HEK293T (cell line): ENCODE data around the gene PRDM4.
"Not testable (repeated sequence)": the region's sequence is repeated elsewhere in the genome, so short reads cannot be mapped to it uniquely, and the experiment has no call there.

Experiments
- CTCF ChIA-PET: fragments of 350-600 bp; formaldehyde crosslinking; extraction: SDS; loops from one replicate; lab custom pipeline; 2021; ENCODE audit warnings: antibody characterized with exemption, inconsistent platforms; lab: Yijun Ruan, JAX
- POLR2A ChIA-PET: fragments of 350-600 bp; formaldehyde crosslinking; extraction: SDS; loops from one replicate; lab custom pipeline; 2020; ENCODE audit warnings: antibody characterized with exemption, inconsistent platforms; lab: Yijun Ruan, JAX
- DNase-seq: peaks from one replicate; pipeline ENCODE4 v3.0.0; 2012; ENCODE audit warnings: mixed read lengths; ENCODE audit errors: extremely low spot score
- ARNT ChIP-seq: fragments of 450-650 bp; IDR thresholded peaks from 2 replicates; pipeline ENCODE4 v1.6.1; 2017; ENCODE audit warnings: mild to moderate bottlenecking
- BHLHE40 ChIP-seq: fragments of 450-650 bp; IDR thresholded peaks from 2 replicates; pipeline ENCODE4 v1.6.1; 2016; ENCODE audit warnings: mild to moderate bottlenecking, moderate library complexity, borderline replicate concordance
- CTBP1 ChIP-seq: fragments of 450-650 bp; IDR thresholded peaks from 2 replicates; pipeline ENCODE4 v1.6.1; 2016; ENCODE audit warnings: borderline replicate concordance
- ELF4 ChIP-seq: fragments of 450-650 bp; IDR thresholded peaks from 2 replicates; pipeline ENCODE4 v1.6.1; 2017; ENCODE audit warnings: antibody characterized with exemption
- FOXA1 ChIP-seq: fragments of 450-650 bp; IDR thresholded peaks from 2 replicates; pipeline ENCODE4 v1.6.1; 2016; ENCODE audit warnings: mild to moderate bottlenecking
- FOXK2 ChIP-seq: fragments of 450-650 bp; IDR thresholded peaks from 2 replicates; pipeline ENCODE4 v1.6.1; 2016; ENCODE audit warnings: mild to moderate bottlenecking
- FOXM1 ChIP-seq: fragments of 450-650 bp; IDR thresholded peaks from 2 replicates; pipeline ENCODE4 v1.6.1; 2017; ENCODE audit warnings: mild to moderate bottlenecking, borderline replicate concordance
- HDGF ChIP-seq: fragments of 450-650 bp; IDR thresholded peaks from 2 replicates; pipeline ENCODE4 v1.6.1; 2017; ENCODE audit warnings: antibody characterized with exemption, borderline replicate concordance
- L3MBTL2 ChIP-seq: fragments of 450-650 bp; conservative IDR thresholded peaks from 2 replicates; pipeline ENCODE4 v1.6.1; 2016; ENCODE audit warnings: mild to moderate bottlenecking
- LEF1 ChIP-seq: fragments of 450-650 bp; IDR thresholded peaks from 2 replicates; pipeline ENCODE4 v1.6.1; 2017; ENCODE audit warnings: mild to moderate bottlenecking, borderline replicate concordance
- NFRKB ChIP-seq: fragments of 450-650 bp; IDR thresholded peaks from 2 replicates; pipeline ENCODE4 v1.6.1; 2016; ENCODE audit warnings: mild to moderate bottlenecking, moderate library complexity
- SP1 ChIP-seq: fragments of 450-650 bp; IDR thresholded peaks from 2 replicates; pipeline ENCODE4 v1.6.1; 2017
- SUZ12 ChIP-seq: fragments of 450-650 bp; IDR thresholded peaks from 2 replicates; pipeline ENCODE4 v1.6.1; 2016; ENCODE audit warnings: mild to moderate bottlenecking
- TARDBP ChIP-seq: fragments of 450-650 bp; IDR thresholded peaks from 2 replicates; pipeline ENCODE4 v1.6.1; 2016
- ZNF384 ChIP-seq: fragments of 450-650 bp; IDR thresholded peaks from 2 replicates; pipeline ENCODE4 v1.6.1; 2016
- TF ChIP-seq, protein P1 (sequence below): fragments of 450-650 bp; IDR thresholded peaks from 2 replicates; pipeline ENCODE4 v1.6.1; 2016

Gene PRDM4

DNA sequence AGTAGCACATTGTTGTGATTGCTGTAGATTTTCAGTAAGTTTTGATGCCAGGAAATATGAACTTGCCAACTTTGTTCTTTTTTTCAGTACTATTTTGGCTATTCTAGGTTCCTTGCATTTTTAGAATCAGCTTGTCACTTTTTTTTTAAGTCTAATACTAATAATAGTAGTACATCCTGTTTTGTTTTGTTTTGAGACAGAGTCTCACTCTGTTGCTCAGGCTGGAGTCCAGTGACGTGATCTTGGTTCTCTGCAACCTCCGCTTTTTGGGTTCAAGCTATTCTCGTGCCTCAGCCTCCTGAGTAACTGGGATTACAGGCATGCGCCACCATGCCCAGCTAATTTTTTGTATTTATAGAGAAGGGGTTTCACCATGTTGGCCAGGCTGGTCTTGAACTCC lies 58.8 kb downstream of the PRDM4 start:
- POLR2A ChIA-PET, result no interaction called here
- DNase-seq, result no peak
- CTCF ChIA-PET, result no interaction called here
- TF ChIP-seq ZNF384, result no peak
- TF ChIP-seq BHLHE40, result no peak
- no peak for TF ChIP-seq TARDBP
- TF ChIP-seq FOXM1, result no peak
- TF ChIP-seq L3MBTL2, result no peak

- peak; percentile 77 for TF ChIP-seq ZNF384
- DNase-seq, POLR2A ChIA-PET: not testable (repeated sequence)
- CTCF ChIA-PET, result interaction anchor here (1.1 to 1.2 kb wide), 2 partner anchors 17 to 20 kb away, joined by 3 to 4 read pairs; no protein-coding TSS in a partner anchor
These were observed 65.2 kb downstream of the PRDM4 start for GRCh38 chr12:107695772-107696171.

DNA sequence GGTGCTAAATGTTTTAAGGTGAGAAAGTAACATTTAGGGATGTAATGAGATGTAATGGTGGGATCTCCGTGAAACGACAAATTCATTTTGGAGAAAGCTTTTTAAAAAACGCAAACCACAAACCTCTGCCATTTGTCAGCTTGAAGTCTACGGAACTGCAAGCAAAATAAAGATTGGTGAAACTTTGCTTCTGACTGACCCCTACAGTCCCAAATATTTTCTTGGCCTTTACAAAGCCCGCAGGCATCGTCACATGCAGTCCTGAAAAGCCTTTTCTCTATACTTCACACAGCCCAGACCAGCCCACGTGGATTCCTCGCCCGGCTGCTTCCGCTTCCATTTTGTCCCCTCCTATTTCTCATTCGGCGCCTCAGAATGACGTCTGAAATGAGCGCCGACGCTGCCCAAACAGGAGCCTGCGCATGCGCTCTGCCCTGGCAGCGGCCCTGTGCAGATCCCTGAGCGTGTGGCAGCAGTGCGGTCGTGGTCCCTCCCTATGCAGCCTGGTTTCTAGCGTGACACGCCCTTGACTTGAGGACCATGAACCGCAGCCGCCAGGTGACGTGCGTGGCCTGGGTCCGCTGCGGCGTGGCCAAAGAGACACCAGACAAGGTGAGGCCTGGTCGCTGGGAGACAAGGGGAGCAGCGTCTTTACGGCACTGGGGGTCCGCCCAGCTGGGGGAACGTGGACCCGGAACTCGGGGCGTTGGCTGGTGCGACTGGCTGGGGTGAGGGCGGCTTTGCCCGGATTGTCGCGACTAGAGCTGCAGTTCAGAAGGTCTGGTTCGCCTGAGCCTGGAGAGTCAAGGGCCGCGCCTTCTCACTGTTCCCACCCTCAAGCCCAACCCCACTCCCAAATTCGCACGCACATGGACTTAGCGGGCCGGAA lies 75.3 kb downstream of the PRDM4 start, which contains the start of gene PWP1:
Gene PWP1, plus strand, starts transcription at position 440 of the 889 bp plus-strand sequence. Its CDS starts 101 bp downstream, at position 541.
- peak; percentile 97 for DNase-seq
- ChIA-PET CTCF (interaction anchor here (1.0 kb wide), 1 partner anchor 15 kb away, joined by 3 read pairs; no protein-coding TSS in a partner anchor), POLR2A (interaction anchor here (1.0 to 1.1 kb wide), 2 partner anchors 218 to 586 kb away, joined by 3 read pairs; no protein-coding TSS in a partner anchor)
- TF ChIP-seq L3MBTL2 (peak; percentile 96), FOXK2 (no peak), HDGF (no peak), NFRKB (peak; percentile 90), CTBP1 (no peak), ELF4 (peak; percentile 61), FOXM1 (no peak), TARDBP (no peak)

GRCh38 chr12:107684990-107685359 lies 76.0 kb downstream of the PRDM4 start:
- no peak for TF ChIP-seq TARDBP
- no peak for TF ChIP-seq ZNF384
- TF ChIP-seq, protein P1, sequence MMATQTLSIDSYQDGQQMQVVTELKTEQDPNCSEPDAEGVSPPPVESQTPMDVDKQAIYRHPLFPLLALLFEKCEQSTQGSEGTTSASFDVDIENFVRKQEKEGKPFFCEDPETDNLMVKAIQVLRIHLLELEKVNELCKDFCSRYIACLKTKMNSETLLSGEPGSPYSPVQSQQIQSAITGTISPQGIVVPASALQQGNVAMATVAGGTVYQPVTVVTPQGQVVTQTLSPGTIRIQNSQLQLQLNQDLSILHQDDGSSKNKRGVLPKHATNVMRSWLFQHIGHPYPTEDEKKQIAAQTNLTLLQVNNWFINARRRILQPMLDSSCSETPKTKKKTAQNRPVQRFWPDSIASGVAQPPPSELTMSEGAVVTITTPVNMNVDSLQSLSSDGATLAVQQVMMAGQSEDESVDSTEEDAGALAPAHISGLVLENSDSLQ, result no peak
- TF ChIP-seq ARNT, result no peak
- no peak for TF ChIP-seq HDGF
- no peak for TF ChIP-seq FOXA1
- TF ChIP-seq SP1, result no peak
- no peak for TF ChIP-seq LEF1
- no peak for TF ChIP-seq FOXK2
- TF ChIP-seq CTBP1, result no peak
- no peak for TF ChIP-seq SUZ12
- TF ChIP-seq ELF4, result no peak
- no peak for TF ChIP-seq L3MBTL2
- TF ChIP-seq NFRKB, result no peak
- no peak for TF ChIP-seq FOXM1
- no peak for TF ChIP-seq BHLHE40
- peak; percentile 36 for DNase-seq
- ChIA-PET POLR2A (interaction anchor here (1.0 to 1.1 kb wide), 2 partner anchors 219 to 586 kb away, joined by 3 read pairs; no protein-coding TSS in a partner anchor), CTCF (no interaction called here)

DNA sequence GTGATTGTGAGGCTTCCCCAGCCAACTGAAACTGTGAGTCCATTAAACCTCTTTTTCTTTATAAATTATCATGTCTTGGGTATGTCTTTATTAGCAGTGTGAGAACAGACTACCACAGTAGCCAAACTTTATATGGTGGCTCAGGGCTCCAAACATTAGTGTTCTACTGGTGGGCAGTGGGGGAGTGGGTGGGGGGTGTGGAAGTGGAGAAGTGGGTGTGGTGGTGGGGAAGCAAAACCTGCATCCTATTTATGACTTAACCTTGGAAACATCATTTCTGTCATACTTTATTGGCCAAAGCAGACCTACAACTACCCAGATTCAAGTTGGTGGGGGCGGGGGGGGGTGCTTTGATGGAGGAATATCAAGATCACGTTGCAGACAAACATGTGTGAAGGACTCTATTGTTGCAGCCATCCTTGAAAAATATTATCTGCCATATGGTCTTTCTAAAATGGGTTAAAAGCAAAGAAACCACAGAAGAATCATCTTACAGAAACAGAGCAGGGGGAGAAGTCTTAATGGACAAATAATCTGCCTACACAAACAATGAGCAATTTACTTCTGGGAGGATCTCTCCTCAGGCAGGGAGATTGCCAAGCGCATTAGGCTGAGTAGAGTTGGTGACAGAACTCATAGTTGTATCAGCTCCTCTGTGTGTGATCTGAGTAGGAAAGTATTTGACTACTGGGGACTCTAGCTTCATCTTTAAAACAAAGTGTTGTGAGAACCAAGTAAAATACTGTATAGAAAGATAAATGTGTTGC lies 76.7 kb downstream of the PRDM4 start:
- ChIA-PET POLR2A (interaction anchor here (1.1 kb wide), 1 partner anchor 220 kb away, joined by 3 read pairs; no protein-coding TSS in a partner anchor), CTCF (interaction anchor here (0.6 kb wide), 1 partner anchor 199 kb away, joined by 3 read pairs; no protein-coding TSS in a partner anchor)
- TF ChIP-seq FOXM1, result no peak
- no peak for DNase-seq
